Progenitor cell of endocrine pancreas (in vitro differentiated cells): ENCODE data around the gene SAP30BP. TPM values are rescaled to one million over a fixed set of nuclear protein-coding genes. Genes with fewer than 3 reads are reported as not detected.
A peak's percentile ranks its signal among the peaks of the same experiment; 100 is the strongest.

ENCODE experiments used
- DNase-seq: peaks from one replicate; pipeline ENCODE4 v3.0.0; 2021; ENCODE audit warnings: low spot score; ENCODE audit not compliant: unreplicated experiment
- H3K27ac Mint-ChIP-seq: 2 replicates; pipeline ENCODE4 v1.8.0; 2021; ENCODE audit warnings: mild to moderate bottlenecking, moderate library complexity, mixed read lengths
- H3K27me3 Mint-ChIP-seq: 2 replicates; pipeline ENCODE4 v1.8.0; 2021; ENCODE audit warnings: mixed read lengths
- H3K36me3 Mint-ChIP-seq: 2 replicates; pipeline ENCODE4 v1.8.0; 2022; ENCODE audit warnings: mixed read lengths; ENCODE audit not compliant: insufficient read depth
- H3K4me1 Mint-ChIP-seq: 2 replicates; pipeline ENCODE4 v1.8.0; 2021; ENCODE audit warnings: low read depth, mixed read lengths
- H3K4me3 Mint-ChIP-seq: 2 replicates; pipeline ENCODE4 v1.8.0; 2021; ENCODE audit warnings: low read depth, mild to moderate bottlenecking, moderate library complexity, mixed read lengths
- H3K9me3 Mint-ChIP-seq: 2 replicates; pipeline ENCODE4 v1.8.0; 2021; ENCODE audit warnings: low read depth, mixed read lengths
- CTCF ChIP-seq: fragments of 200-600 bp; sonication (generic); IDR thresholded peaks from one replicate; pipeline ENCODE4 v1.5.0; 2021; ENCODE audit warnings: antibody characterized with exemption, mild to moderate bottlenecking; ENCODE audit not compliant: unreplicated experiment
- total RNA-seq: library from RNA; stranded (reverse); gene quantifications from 2 replicates; pipeline ENCODE4 v1.2.1, GENCODE V29; 2021

Gene SAP30BP
- total RNA-seq, 1 donor from 2014 or later, result 102 TPM

- Mint-ChIP-seq H3K27me3 (no peaks in the 10 kb centered on the region), H3K4me3 (no peak overlapping the region), H3K36me3 (peaks cover 1% of the 10 kb centered on the region), H3K27ac (no peak overlapping the region), H3K4me1 (no peaks in the 10 kb centered on the region), H3K9me3 (no peaks in the 10 kb centered on the region)
- no peak for DNase-seq
- TF ChIP-seq CTCF, result no peak
These were observed 13.3 kb downstream of the SAP30BP start for GRCh38 chr17:75680431-75680830.

- Mint-ChIP-seq H3K36me3 (peaks cover 1% of the 10 kb centered on the region), H3K27me3 (no peaks in the 10 kb centered on the region), H3K4me1 (no peaks in the 10 kb centered on the region), H3K4me3 (no peak overlapping the region), H3K27ac (peak overlapping the region; percentile 45), H3K9me3 (no peaks in the 10 kb centered on the region)
- DNase-seq, result no peak
- TF ChIP-seq CTCF, result no peak
These were observed 14.2 kb downstream of the SAP30BP start for GRCh38 chr17:75681289-75681688.

GRCh38 chr17:75683583-75683982, 16.4 kb downstream of the SAP30BP start:
- no peak for DNase-seq
- Mint-ChIP-seq H3K36me3 (peaks cover 1% of the 10 kb centered on the region), H3K27me3 (no peaks in the 10 kb centered on the region), H3K27ac (no peak overlapping the region), H3K9me3 (no peaks in the 10 kb centered on the region), H3K4me3 (no peak overlapping the region), H3K4me1 (no peaks in the 10 kb centered on the region)
- TF ChIP-seq CTCF, result no peak

DNA sequence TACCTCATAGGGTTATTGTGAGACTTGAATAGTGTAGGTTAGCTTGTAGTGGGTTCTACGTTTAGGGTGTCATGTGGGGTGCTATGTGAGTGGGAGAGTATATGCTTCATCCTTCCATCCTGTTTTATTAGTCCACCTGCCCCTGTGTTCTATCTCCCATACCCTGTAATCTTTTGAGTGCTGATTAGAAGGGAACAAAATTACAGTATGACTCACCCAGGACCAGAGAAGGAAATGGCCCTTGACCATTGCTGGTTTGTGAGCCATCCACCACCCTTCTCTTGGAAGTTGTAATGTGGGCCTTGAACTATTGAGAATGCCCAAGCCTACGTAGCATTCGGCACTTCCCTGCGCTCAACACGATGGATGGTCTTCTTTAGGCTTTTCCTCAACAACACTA, 17.1 kb downstream of the SAP30BP start:
- Mint-ChIP-seq H3K27ac (no peak overlapping the region), H3K4me1 (no peaks in the 10 kb centered on the region), H3K4me3 (no peak overlapping the region), H3K9me3 (no peaks in the 10 kb centered on the region), H3K36me3 (peaks cover 1% of the 10 kb centered on the region), H3K27me3 (no peaks in the 10 kb centered on the region)
- DNase-seq, result no peak
- no peak for TF ChIP-seq CTCF

GRCh38 chr17:75684924-75685323, 17.8 kb downstream of the SAP30BP start:
- no peaks in the 10 kb centered on the region for H3K4me1 Mint-ChIP-seq
- no peak overlapping the region for H3K27ac Mint-ChIP-seq
- no peaks in the 10 kb centered on the region for H3K27me3 Mint-ChIP-seq
- no peak overlapping the region for H3K4me3 Mint-ChIP-seq
- no peak for TF ChIP-seq CTCF
- no peaks in the 10 kb centered on the region for H3K9me3 Mint-ChIP-seq
- DNase-seq, result no peak
- peaks cover 1% of the 10 kb centered on the region for H3K36me3 Mint-ChIP-seq
